Tibial nerve (tissue), 4 donors: Measurements from ENCODE around the gene AKAP6. TPM values are rescaled to one million over a fixed set of nuclear protein-coding genes. Genes with fewer than 3 reads are reported as not detected.

Experiments used
- DNase-seq, 2 donors: peaks; one replicate each; pipeline ENCODE4 v3.0.0-alpha.2; 2019; ENCODE audit warnings: low spot score in 2 of 2
- H3K27ac ChIP-seq, 4 donors: fragments of 200-600 bp; sonication (generic) in 3 of 4; one replicate each; pipeline ENCODE4 v1.5.1; 2017 to 2019; ENCODE audit warnings: mild to moderate bottlenecking in 1 of 4
- H3K27me3 ChIP-seq, 2 donors: fragments of 200-600 bp; sonication (generic) in 1 of 2; one replicate each; pipeline versions ENCODE4 v1.5.1 to v1.6.0; 2017 to 2019
- H3K36me3 ChIP-seq, 3 donors: fragments of 200-600 bp; sonication (generic); one replicate each; pipeline ENCODE4 v1.5.1; 2018 to 2019
- H3K4me1 ChIP-seq, 4 donors: fragments of 200-600 bp; sonication (generic) in 3 of 4; one replicate each; pipeline ENCODE4 v1.5.1; 2017 to 2019
- H3K4me3 ChIP-seq, 4 donors: fragments of 200-600 bp; sonication (generic) in 3 of 4; one replicate each; pipeline ENCODE4 v1.5.1; 2017 to 2019; ENCODE audit warnings: mild to moderate bottlenecking in 1 of 4, moderate library complexity in 1 of 4
- H3K9me3 ChIP-seq, 4 donors: fragments of 200-600 bp; sonication (generic) in 3 of 4; one replicate each; pipeline ENCODE4 v1.5.1; 2017 to 2019
- EP300 ChIP-seq, 2 donors: sonication (generic); formaldehyde crosslinking; IDR thresholded peaks; one replicate each; pipeline ENCODE4 v1.6.1; 2017; ENCODE audit warnings: antibody characterized with exemption in 2 of 2, mild to moderate bottlenecking in 1 of 2
- POLR2A ChIP-seq, 2 donors: fragments of 450-650 bp; IDR thresholded peaks; one replicate each; pipeline ENCODE4 v1.6.1; 2017; ENCODE audit warnings: antibody characterized with exemption in 2 of 2, mild to moderate bottlenecking in 2 of 2, moderate library complexity in 2 of 2
- WGBS, 2 donors: methylation state at CpG; one replicate each; pipeline ENCODE4 v1.1.5; 2018; 5-methylcytosine and 5-hydroxymethylcytosine counted together
- total RNA-seq, 4 donors: library from RNA; depleted of rRNA; stranded (reverse); fragments of >200 nt; gene quantifications; one replicate each; pipeline ENCODE4 v1.1.0, GENCODE V29; 2016
- TF ChIP-seq, protein P1 (sequence below), 5 experiments: fragments of 200-600 bp in 3 of 5; fragments of 450-650 bp in 2 of 5; sonication (generic) in 3 of 5; IDR thresholded peaks; one replicate each; pipeline ENCODE4 v1.5.1; 2016 to 2019; ENCODE audit warnings: antibody characterized with exemption in 5 of 5, mild to moderate bottlenecking in 3 of 5, moderate library complexity in 2 of 5

Gene AKAP6
- total RNA-seq, 4 donors from 2014 or later, result 2.1 to 10.7 (median 5.2) TPM

- Histone ChIP-seq H3K36me3 (no peaks in the 10 kb centered on the region), H3K4me1 (no peaks in the 10 kb centered on the region), H3K4me3 (no peak overlapping the region), H3K27ac (no peak overlapping the region), H3K9me3 (no peaks in the 10 kb centered on the region), H3K27me3 (no peaks in the 10 kb centered on the region)
- TF ChIP-seq, protein P1, sequence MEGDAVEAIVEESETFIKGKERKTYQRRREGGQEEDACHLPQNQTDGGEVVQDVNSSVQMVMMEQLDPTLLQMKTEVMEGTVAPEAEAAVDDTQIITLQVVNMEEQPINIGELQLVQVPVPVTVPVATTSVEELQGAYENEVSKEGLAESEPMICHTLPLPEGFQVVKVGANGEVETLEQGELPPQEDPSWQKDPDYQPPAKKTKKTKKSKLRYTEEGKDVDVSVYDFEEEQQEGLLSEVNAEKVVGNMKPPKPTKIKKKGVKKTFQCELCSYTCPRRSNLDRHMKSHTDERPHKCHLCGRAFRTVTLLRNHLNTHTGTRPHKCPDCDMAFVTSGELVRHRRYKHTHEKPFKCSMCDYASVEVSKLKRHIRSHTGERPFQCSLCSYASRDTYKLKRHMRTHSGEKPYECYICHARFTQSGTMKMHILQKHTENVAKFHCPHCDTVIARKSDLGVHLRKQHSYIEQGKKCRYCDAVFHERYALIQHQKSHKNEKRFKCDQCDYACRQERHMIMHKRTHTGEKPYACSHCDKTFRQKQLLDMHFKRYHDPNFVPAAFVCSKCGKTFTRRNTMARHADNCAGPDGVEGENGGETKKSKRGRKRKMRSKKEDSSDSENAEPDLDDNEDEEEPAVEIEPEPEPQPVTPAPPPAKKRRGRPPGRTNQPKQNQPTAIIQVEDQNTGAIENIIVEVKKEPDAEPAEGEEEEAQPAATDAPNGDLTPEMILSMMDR (IDR thresholded peaks at IDR 0.05), result no peak
- TF ChIP-seq EP300 (IDR thresholded peaks at IDR 0.05) (no peak), POLR2A (IDR thresholded peaks at IDR 0.05) (no peak)
- DNase-seq, result no peak
- WGBS, 2 donors, result 90 to 97% methylated on average over 2 of the region's 2 CpGs
These were observed 46.6 kb downstream of the AKAP6 start for GRCh38 chr14:32375663-32376062.

GRCh38 chr14:32377046-32377646 is 48.0 kb downstream of the AKAP6 start:
- 81 to 89% methylated on average over 5 of the region's 5 CpGs for WGBS, 2 donors
- TF ChIP-seq, protein P1 (IDR thresholded peaks at IDR 0.05), result no peak
- TF ChIP-seq EP300 (IDR thresholded peaks at IDR 0.05), result no peak
- TF ChIP-seq POLR2A (IDR thresholded peaks at IDR 0.05), result no peak
- Histone ChIP-seq H3K27me3 (no peaks in the 10 kb centered on the region), H3K4me3 (no peak overlapping the region), H3K4me1 (no peaks in the 10 kb centered on the region), H3K9me3 (no peaks in the 10 kb centered on the region), H3K27ac (no peak overlapping the region), H3K36me3 (no peaks in the 10 kb centered on the region)
- no peak for DNase-seq

- Histone ChIP-seq H3K27ac (no peak overlapping the region), H3K9me3 (no peaks in the 10 kb centered on the region), H3K4me3 (no peak overlapping the region), H3K4me1 (no peaks in the 10 kb centered on the region), H3K27me3 (no peaks in the 10 kb centered on the region), H3K36me3 (no peaks in the 10 kb centered on the region)
- DNase-seq, result no peak
- TF ChIP-seq, protein P1 (IDR thresholded peaks at IDR 0.05), result no peak
- TF ChIP-seq POLR2A (IDR thresholded peaks at IDR 0.05) (no peak), EP300 (IDR thresholded peaks at IDR 0.05) (no peak)
These were observed 49.2 kb downstream of the AKAP6 start for GRCh38 chr14:32378284-32378683.

- TF ChIP-seq, protein P1 (IDR thresholded peaks at IDR 0.05), result no peak
- TF ChIP-seq EP300 (IDR thresholded peaks at IDR 0.05) (no peak), POLR2A (IDR thresholded peaks at IDR 0.05) (no peak)
- Histone ChIP-seq H3K4me3 (no peak overlapping the region), H3K27me3 (no peaks in the 10 kb centered on the region), H3K9me3 (no peaks in the 10 kb centered on the region), H3K36me3 (no peaks in the 10 kb centered on the region), H3K4me1 (no peaks in the 10 kb centered on the region), H3K27ac (no peak overlapping the region)
- DNase-seq, result no peak
- 92 to 93% methylated on average over 1 of the region's 1 CpG for WGBS, 2 donors
These were observed 50.3 kb downstream of the AKAP6 start for GRCh38 chr14:32379447-32379846.

GRCh38 chr14:32381869-32382268 is 52.8 kb downstream of the AKAP6 start:
- 92 to 95% methylated on average over 2 of the region's 2 CpGs for WGBS, 2 donors
- DNase-seq, result no peak
- H3K4me3 ChIP-seq, result no peak overlapping the region
- no peaks in the 10 kb centered on the region for H3K27me3 ChIP-seq
- no peak for TF ChIP-seq EP300 (IDR thresholded peaks at IDR 0.05)
- no peak for TF ChIP-seq POLR2A (IDR thresholded peaks at IDR 0.05)
- TF ChIP-seq, protein P1 (IDR thresholded peaks at IDR 0.05), result no peak
- H3K36me3 ChIP-seq, result no peaks in the 10 kb centered on the region
- no peaks in the 10 kb centered on the region for H3K9me3 ChIP-seq
- H3K27ac ChIP-seq, result no peak overlapping the region
- H3K4me1 ChIP-seq, result no peaks in the 10 kb centered on the region
